Measurements from ENCODE around the gene SLC66A3.
A peak's percentile ranks its signal among the peaks of the same experiment; 100 is the strongest.

SLC66A3 gene

DNA sequence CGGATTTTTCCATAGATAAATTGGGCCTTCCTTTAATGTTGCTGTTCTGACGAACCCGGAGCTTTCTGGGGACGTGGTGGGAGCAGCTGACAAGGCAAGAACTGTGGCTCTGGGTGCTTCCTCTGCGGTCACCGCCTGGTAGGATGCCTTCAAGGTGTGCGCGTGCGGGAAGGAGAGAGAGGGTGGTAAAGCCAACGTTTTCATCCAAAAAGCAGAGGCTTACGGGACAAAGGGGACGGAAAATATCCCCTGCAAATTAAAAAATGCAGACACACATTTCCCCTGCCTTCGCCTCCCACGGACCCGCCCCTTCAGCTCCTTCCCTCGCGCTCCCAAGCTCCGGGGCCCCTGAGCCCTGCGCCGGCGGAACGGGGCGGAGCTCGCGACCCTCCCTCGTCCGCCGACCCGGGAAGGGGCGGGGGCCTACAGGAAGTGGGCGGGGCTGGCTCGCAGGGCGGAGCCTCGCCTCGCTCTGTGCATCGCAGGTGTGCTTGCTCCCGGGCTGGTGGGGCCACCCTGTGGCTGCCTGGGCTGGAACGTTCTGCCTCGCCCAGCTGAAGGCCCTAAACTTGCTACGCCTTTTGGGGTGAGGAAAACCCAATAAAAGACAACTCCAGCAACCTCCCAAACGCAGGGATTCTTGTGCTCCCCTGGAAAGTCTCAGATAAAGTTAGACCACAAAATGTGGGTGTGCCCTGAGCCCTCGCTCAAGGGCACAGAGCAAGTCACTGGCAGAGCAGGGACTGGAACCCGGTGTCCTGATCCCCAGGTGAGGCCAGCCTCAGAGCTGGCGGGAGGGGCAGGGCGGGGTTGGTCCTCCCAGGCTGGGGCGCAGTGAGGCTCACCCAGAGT, 25.4 kb upstream of the SLC66A3 start:
- POLR2A ChIA-PET: interaction anchor here (0.5 to 1.0 kb wide), 3 partner anchors 25 to 778 kb away, joined by 3 to 4 read pairs (median 3); partner anchors contain the start of gene SLC66A3
- H3K4me1 ChIP-seq (ENCODE audit: control insufficient read depth, insufficient read depth, low read length): 0 out of 2 replicates have a peak, but pooled peaks cover 3% of the 10 kb centered on the region
- TF ChIP-seq ZNF548 (tag by site-specific recombination; IDR thresholded peaks at IDR 0.05) (no peak), ZNF558 (tag by site-specific recombination; IDR thresholded peaks at IDR 0.05) (no peak), SP2 (tag by site-specific recombination; IDR thresholded peaks at IDR 0.05) (peak; percentile 84), ZBTB17 (tag by site-specific recombination; IDR thresholded peaks at IDR 0.05) (peak; percentile 56), KLF10 (tag by site-specific recombination; IDR thresholded peaks at IDR 0.05) (no peak), ZSCAN18 (tag by site-specific recombination; IDR thresholded peaks at IDR 0.05) (no peak), ZBTB8A (tag by site-specific recombination; IDR thresholded peaks at IDR 0.05) (peak; percentile 64), ZNF211 (tag by site-specific recombination; IDR thresholded peaks at IDR 0.05; ENCODE audit: low read depth) (no peak), GLIS1 (tag by site-specific recombination; IDR thresholded peaks at IDR 0.05) (peak; percentile 11; the same call in 1 of the 2 replicates), EGR2 (tag by site-specific recombination; IDR thresholded peaks at IDR 0.05; ENCODE audit: low read depth) (peak; percentile 54), ZFHX2 (tag by site-specific recombination; conservative IDR thresholded peaks at IDR 0.05) (peak; percentile 79), ZFP69B (tag by site-specific recombination; IDR thresholded peaks at IDR 0.05) (peak; percentile 96), PATZ1 (tag by site-specific recombination; IDR thresholded peaks at IDR 0.05) (peak; percentile 67; the same call in 1 of the 2 replicates), ZNF654 (tag by site-specific recombination; IDR thresholded peaks at IDR 0.05; ENCODE audit: low read depth) (peak; percentile 42), ZNF335 (tag by site-specific recombination; conservative IDR thresholded peaks at IDR 0.05) (peak; percentile 64), ZXDB (tag by site-specific recombination; IDR thresholded peaks at IDR 0.05) (peak; percentile 41; the same call in 1 of the 2 replicates), ZNF600 (tag by site-specific recombination; IDR thresholded peaks at IDR 0.05) (peak; percentile 52; the same call in 1 of the 2 replicates), ZNF645 (tag by site-specific recombination; IDR thresholded peaks at IDR 0.05) (no peak), KLF17 (tag by site-specific recombination; IDR thresholded peaks at IDR 0.05) (peak; percentile 30; the same call in 1 of the 2 replicates), ZNF692 (tag by site-specific recombination; IDR thresholded peaks at IDR 0.05) (peak; percentile 96)
- TF ChIP-seq, protein P1, sequence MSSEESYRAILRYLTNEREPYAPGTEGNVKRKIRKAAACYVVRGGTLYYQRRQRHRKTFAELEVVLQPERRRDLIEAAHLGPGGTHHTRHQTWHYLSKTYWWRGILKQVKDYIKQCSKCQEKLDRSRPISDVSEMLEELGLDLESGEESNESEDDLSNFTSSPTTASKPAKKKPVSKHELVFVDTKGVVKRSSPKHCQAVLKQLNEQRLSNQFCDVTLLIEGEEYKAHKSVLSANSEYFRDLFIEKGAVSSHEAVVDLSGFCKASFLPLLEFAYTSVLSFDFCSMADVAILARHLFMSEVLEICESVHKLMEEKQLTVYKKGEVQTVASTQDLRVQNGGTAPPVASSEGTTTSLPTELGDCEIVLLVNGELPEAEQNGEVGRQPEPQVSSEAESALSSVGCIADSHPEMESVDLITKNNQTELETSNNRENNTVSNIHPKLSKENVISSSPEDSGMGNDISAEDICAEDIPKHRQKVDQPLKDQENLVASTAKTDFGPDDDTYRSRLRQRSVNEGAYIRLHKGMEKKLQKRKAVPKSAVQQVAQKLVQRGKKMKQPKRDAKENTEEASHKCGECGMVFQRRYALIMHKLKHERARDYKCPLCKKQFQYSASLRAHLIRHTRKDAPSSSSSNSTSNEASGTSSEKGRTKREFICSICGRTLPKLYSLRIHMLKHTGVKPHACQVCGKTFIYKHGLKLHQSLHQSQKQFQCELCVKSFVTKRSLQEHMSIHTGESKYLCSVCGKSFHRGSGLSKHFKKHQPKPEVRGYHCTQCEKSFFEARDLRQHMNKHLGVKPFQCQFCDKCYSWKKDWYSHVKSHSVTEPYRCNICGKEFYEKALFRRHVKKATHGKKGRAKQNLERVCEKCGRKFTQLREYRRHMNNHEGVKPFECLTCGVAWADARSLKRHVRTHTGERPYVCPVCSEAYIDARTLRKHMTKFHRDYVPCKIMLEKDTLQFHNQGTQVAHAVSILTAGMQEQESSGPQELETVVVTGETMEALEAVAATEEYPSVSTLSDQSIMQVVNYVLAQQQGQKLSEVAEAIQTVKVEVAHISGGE (tag by site-specific recombination; conservative IDR thresholded peaks at IDR 0.05; ENCODE audit: low read depth): no peak
- TF ChIP-seq, protein P2, sequence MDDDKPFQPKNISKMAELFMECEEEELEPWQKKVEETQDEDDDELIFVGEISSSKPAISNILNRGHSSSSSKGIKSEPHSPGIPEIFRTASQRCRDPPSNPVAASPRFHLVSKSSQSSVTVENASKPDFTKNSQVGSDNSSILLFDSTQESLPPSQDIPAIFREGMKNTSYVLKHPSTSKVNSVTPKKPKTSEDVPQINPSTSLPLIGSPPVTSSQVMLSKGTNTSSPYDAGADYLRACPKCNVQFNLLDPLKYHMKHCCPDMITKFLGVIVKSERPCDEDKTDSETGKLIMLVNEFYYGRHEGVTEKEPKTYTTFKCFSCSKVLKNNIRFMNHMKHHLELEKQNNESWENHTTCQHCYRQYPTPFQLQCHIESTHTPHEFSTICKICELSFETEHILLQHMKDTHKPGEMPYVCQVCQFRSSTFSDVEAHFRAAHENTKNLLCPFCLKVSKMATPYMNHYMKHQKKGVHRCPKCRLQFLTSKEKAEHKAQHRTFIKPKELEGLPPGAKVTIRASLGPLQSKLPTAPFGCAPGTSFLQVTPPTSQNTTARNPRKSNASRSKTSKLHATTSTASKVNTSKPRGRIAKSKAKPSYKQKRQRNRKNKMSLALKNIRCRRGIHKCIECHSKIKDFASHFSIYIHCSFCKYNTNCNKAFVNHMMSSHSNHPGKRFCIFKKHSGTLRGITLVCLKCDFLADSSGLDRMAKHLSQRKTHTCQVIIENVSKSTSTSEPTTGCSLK (tag by site-specific recombination; IDR thresholded peaks at IDR 0.05): no peak

More for the DNA sequence above, 25.4 kb upstream of the SLC66A3 start:
- no peaks in the 10 kb centered on the region for H3K9me3 ChIP-seq (ENCODE audit: control insufficient read depth, insufficient read depth, low read depth, low read length)
- H3K27ac ChIP-seq (ENCODE audit: extremely low read depth, low read depth, low read length): no peak overlapping the region
- CTCF ChIA-PET: interaction anchor here (0.6 to 5.7 kb wide), 12 partner anchors 14 to 524 kb away, joined by 3 to 97 read pairs (median 8); no protein-coding TSS in a partner anchor
- peak overlapping the region; percentile 6; the same call in 1 of the 2 replicates for H3K4me3 ChIP-seq (ENCODE audit: low read depth, low read length)
- no peaks in the 10 kb centered on the region for H3K36me3 ChIP-seq (ENCODE audit: control insufficient read depth in 2 of 2, insufficient read depth in 1 of 2, low read length in 2 of 2)
